Vagina (tissue), 2 donors: Measurements from ENCODE around the gene ALG8.

Source experiments
- POLR2A ChIP-seq, 2 donors: fragments of 450-650 bp; IDR thresholded peaks; one replicate each; pipeline ENCODE4 v1.6.1; 2017; ENCODE audit warnings: antibody characterized with exemption in 2 of 2, mild to moderate bottlenecking in 2 of 2, moderate library complexity in 2 of 2
- POLR2AphosphoS5 ChIP-seq, 2 donors: sonication (generic); formaldehyde crosslinking; IDR thresholded peaks; one replicate each; pipeline ENCODE4 v1.9.0; 2017; ENCODE audit warnings: antibody characterized with exemption in 2 of 2, mild to moderate bottlenecking in 2 of 2, low read depth in 1 of 2; ENCODE audit not compliant: insufficient read depth in 1 of 2
- TF ChIP-seq, protein P1 (sequence below), 3 experiments: fragments of 450-650 bp in 2 of 3; fragments of 200-600 bp in 1 of 3; sonication (generic) in 1 of 3; IDR thresholded peaks; one replicate each; pipeline ENCODE4 v1.5.1; 2017 to 2019; ENCODE audit warnings: antibody characterized with exemption in 3 of 3, mild to moderate bottlenecking in 2 of 3, moderate library complexity in 2 of 3

GRCh38 chr11:78061088-78061920, 78.1 kb downstream of the ALG8 start:
- TF ChIP-seq, protein P1, sequence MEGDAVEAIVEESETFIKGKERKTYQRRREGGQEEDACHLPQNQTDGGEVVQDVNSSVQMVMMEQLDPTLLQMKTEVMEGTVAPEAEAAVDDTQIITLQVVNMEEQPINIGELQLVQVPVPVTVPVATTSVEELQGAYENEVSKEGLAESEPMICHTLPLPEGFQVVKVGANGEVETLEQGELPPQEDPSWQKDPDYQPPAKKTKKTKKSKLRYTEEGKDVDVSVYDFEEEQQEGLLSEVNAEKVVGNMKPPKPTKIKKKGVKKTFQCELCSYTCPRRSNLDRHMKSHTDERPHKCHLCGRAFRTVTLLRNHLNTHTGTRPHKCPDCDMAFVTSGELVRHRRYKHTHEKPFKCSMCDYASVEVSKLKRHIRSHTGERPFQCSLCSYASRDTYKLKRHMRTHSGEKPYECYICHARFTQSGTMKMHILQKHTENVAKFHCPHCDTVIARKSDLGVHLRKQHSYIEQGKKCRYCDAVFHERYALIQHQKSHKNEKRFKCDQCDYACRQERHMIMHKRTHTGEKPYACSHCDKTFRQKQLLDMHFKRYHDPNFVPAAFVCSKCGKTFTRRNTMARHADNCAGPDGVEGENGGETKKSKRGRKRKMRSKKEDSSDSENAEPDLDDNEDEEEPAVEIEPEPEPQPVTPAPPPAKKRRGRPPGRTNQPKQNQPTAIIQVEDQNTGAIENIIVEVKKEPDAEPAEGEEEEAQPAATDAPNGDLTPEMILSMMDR (IDR thresholded peaks at IDR 0.05): no peak
- TF ChIP-seq POLR2AphosphoS5 (IDR thresholded peaks at IDR 0.05; ENCODE audit: insufficient read depth in 1 of 2, low read depth in 1 of 2) (no peak), POLR2A (IDR thresholded peaks at IDR 0.05) (no peak)
